GM23338 (cell line): Measurements from ENCODE around the gene FOXD1. TPM values are rescaled to one million over a fixed set of nuclear protein-coding genes. Genes with fewer than 3 reads are reported as not detected.
"Not testable (repeated sequence)": the region's sequence is repeated elsewhere in the genome, so short reads cannot be mapped to it uniquely, and the experiment has no call there.

Experiments used
- ATAC-seq: fragments of 200-7000 bp; cut with Tn5 transposase; 3 replicates; pipeline ENCODE4 v1.9.1; 2020
- DNase-seq: peaks from one replicate; pipeline ENCODE4 v3.0.0-alpha.2; 2015; ENCODE audit warnings: low spot score
- H2AFZ ChIP-seq: fragments of 200-600 bp; sonication (generic); 2 replicates; pipeline ENCODE4 v1.8.0; 2016; ENCODE audit warnings: antibody characterized with exemption, mild to moderate bottlenecking, moderate library complexity
- H3F3A ChIP-seq: fragments of 200-600 bp; sonication (generic); replicated peaks from 2 replicates; pipeline ENCODE4 v1.8.0; 2017; ENCODE audit warnings: antibody characterized with exemption, mixed run types, low read depth
- H3K27ac ChIP-seq: fragments of 200-600 bp; sonication (generic); 2 replicates; pipeline ENCODE4 v1.6.1; 2016; ENCODE audit warnings: low read depth
- H3K27me3 ChIP-seq: fragments of 200-600 bp; sonication (generic); 2 replicates; pipeline ENCODE4 v1.8.0; 2016; ENCODE audit warnings: mild to moderate bottlenecking, mixed run types, moderate library complexity; ENCODE audit not compliant: insufficient read depth
- H3K36me3 ChIP-seq: fragments of 200-600 bp; sonication (generic); 2 replicates; pipeline ENCODE4 v1.8.0; 2016; ENCODE audit warnings: mild to moderate bottlenecking; ENCODE audit not compliant: insufficient read depth
- H3K4me1 ChIP-seq: fragments of 200-600 bp; sonication (generic); 2 replicates; pipeline ENCODE4 v1.8.0; 2016; ENCODE audit warnings: mild to moderate bottlenecking, moderate library complexity; ENCODE audit not compliant: insufficient read depth
- H3K4me2 ChIP-seq: fragments of 200-600 bp; sonication (generic); 2 replicates; pipeline ENCODE4 v1.7.1; 2017; ENCODE audit warnings: mixed run types
- H3K4me3 ChIP-seq: fragments of 200-600 bp; sonication (generic); 2 replicates; pipeline ENCODE4 v1.6.1; 2016; ENCODE audit warnings: mixed run types
- H3K79me2 ChIP-seq: fragments of 200-600 bp; sonication (generic); replicated peaks from 2 replicates; pipeline ENCODE4 v1.8.0; 2017; ENCODE audit warnings: mild to moderate bottlenecking; ENCODE audit not compliant: insufficient read depth
- H3K9me2 ChIP-seq: fragments of 200-600 bp; sonication (generic); 2 replicates; pipeline ENCODE4 v1.8.0; 2017; ENCODE audit not compliant: insufficient read depth
- H4K20me1 ChIP-seq: fragments of 200-600 bp; sonication (generic); replicated peaks from 2 replicates; pipeline ENCODE4 v1.8.0; 2017; ENCODE audit warnings: mild to moderate bottlenecking; ENCODE audit not compliant: insufficient read depth
- H3K27ac Mint-ChIP-seq: 2 replicates; pipeline ENCODE4 v1.8.0; 2020; ENCODE audit warnings: inconsistent platforms, mild to moderate bottlenecking, moderate library complexity, mixed read lengths
- H3K27me3 Mint-ChIP-seq: 3 replicates; pipeline ENCODE4 v1.8.0; 2022; ENCODE audit warnings: low read depth, mild to moderate bottlenecking, moderate library complexity, mixed read lengths, inconsistent platforms; ENCODE audit not compliant: insufficient read depth, poor library complexity
- H3K36me3 Mint-ChIP-seq: 3 replicates; pipeline ENCODE4 v1.8.0; 2021; ENCODE audit warnings: low read depth, mild to moderate bottlenecking, inconsistent platforms, moderate library complexity, mixed read lengths
- H3K4me1 Mint-ChIP-seq: 3 replicates; pipeline ENCODE4 v1.8.0; 2020; ENCODE audit warnings: mild to moderate bottlenecking, inconsistent platforms, mixed read lengths
- H3K4me3 Mint-ChIP-seq: 3 replicates; pipeline ENCODE4 v1.8.0; 2021; ENCODE audit warnings: moderate library complexity, mild to moderate bottlenecking, inconsistent platforms, mixed read lengths
- H3K9me3 Mint-ChIP-seq: 3 replicates; pipeline ENCODE4 v1.8.0; 2020; ENCODE audit warnings: moderate library complexity, mild to moderate bottlenecking, inconsistent platforms, mixed read lengths
- CREB1 ChIP-seq: fragments of 250-450 bp; sonication (Bioruptor Pico); IDR thresholded peaks from 2 replicates; pipeline ENCODE4 v1.5.0; 2020; ENCODE audit warnings: low read depth, mild to moderate bottlenecking, moderate library complexity
- ZNF462 ChIP-seq: fragments of 250-450 bp; sonication (Bioruptor Pico); IDR thresholded peaks from 2 replicates; pipeline ENCODE4 v1.5.0; 2020; ENCODE audit warnings: mild to moderate bottlenecking, moderate library complexity
- polyA plus RNA-seq: library from polyadenylated mRNA; unstranded; fragments of >200 nt; fragmentation: Nextera tagmentation; extraction: Ambion mirVana; gene quantifications from 2 replicates; pipeline ENCODE4 v1.2.1, GENCODE V29; 2016
- total RNA-seq: library from RNA; depleted of rRNA; stranded (reverse); fragments of >200 nt; shearing (Covaris generic); gene quantifications from 2 replicates; pipeline ENCODE4 v1.2.3, GENCODE V29; 2014

FOXD1 gene
- total and polyA plus RNA-seq, 2 experiments from 2014 or later: 0.42 TPM; not detected in 1

GRCh38 chr5:73411936-73412596, 36.5 kb downstream of the FOXD1 start:
- peaks cover 20% of the 10 kb centered on the region for H3K27me3 Mint-ChIP-seq
- no peak overlapping the region for H3K27ac Mint-ChIP-seq
- DNase-seq: peak; percentile 63
- Histone ChIP-seq H3K27ac (peak overlapping the region; percentile 22), H3K9me2 (no peaks in the 10 kb centered on the region), H3K4me2 (peak overlapping the region; percentile 21; the same call in 1 of the 2 replicates), H3K4me3 (no peak overlapping the region), H3F3A (no peaks in the 10 kb centered on the region), H3K79me2 (no peaks in the 10 kb centered on the region), H3K27me3 (peaks cover 18% of the 10 kb centered on the region), H3K4me1 (peaks cover 26% of the 10 kb centered on the region), H2AFZ (no peak overlapping the region), H3K36me3 (no peaks in the 10 kb centered on the region), H4K20me1 (no peaks in the 10 kb centered on the region)
- no peak for TF ChIP-seq CREB1 (CRISPR knock-in tag)
- TF ChIP-seq ZNF462 (CRISPR knock-in tag): 0 out of 2 replicates have a peak, but pooled peaks have one; percentile 41
- H3K4me3 Mint-ChIP-seq: no peak overlapping the region
- H3K36me3 Mint-ChIP-seq: peaks cover 2% of the 10 kb centered on the region; the same call in 1 of the 3 replicates
- H3K9me3 Mint-ChIP-seq: peaks cover 7% of the 10 kb centered on the region; the same call in 1 of the 3 replicates
- ATAC-seq: peak; percentile 95
- peaks cover 32% of the 10 kb centered on the region for H3K4me1 Mint-ChIP-seq

- not testable (repeated sequence) for H3K27me3 Mint-ChIP-seq, H2AFZ ChIP-seq, H3K36me3 ChIP-seq, H3K27me3 ChIP-seq, H3K27ac Mint-ChIP-seq, DNase-seq, H3K9me3 Mint-ChIP-seq, H3F3A ChIP-seq, ATAC-seq, H3K4me2 ChIP-seq, H3K27ac ChIP-seq, H3K36me3 Mint-ChIP-seq, H3K4me3 ChIP-seq, H4K20me1 ChIP-seq, H3K79me2 ChIP-seq, H3K9me2 ChIP-seq, H3K4me3 Mint-ChIP-seq
- H3K4me1 Mint-ChIP-seq: peaks cover 48% of the 10 kb centered on the region
- H3K4me1 ChIP-seq: peaks cover 40% of the 10 kb centered on the region
Measured at GRCh38 chr5:73409927-73410326, 38.6 kb downstream of the FOXD1 start.
